HG02973 (cell line): ENCODE measurements around the gene ALKAL2.

Experiments used
- ATAC-seq: cut with Tn5 transposase; IDR thresholded peaks from one replicate; pipeline ENCODE4 v1.9.1; 2021; ENCODE audit warnings: moderate library complexity; ENCODE audit not compliant: unreplicated experiment

The ALKAL2 gene

GRCh38 chr2:290090-290722 is 2.3 kb upstream of the ALKAL2 start:
- no peak for ATAC-seq

GRCh38 chr2:289362-290089 is 1.6 kb upstream of the ALKAL2 start:
- no peak for ATAC-seq

- ATAC-seq, result no peak
Measured at GRCh38 chr2:288758-289361, 969 bp upstream of the ALKAL2 start.

- ATAC-seq, result no peak
Measured at GRCh38 chr2:287471-287885, 413 bp downstream of the ALKAL2 start.

- no peak for ATAC-seq
Measured at GRCh38 chr2:286774-287392, 1.0 kb downstream of the ALKAL2 start.

GRCh38 chr2:286035-286434 is 1.9 kb downstream of the ALKAL2 start:
- ATAC-seq, result no peak

- ATAC-seq, result no peak
Measured at GRCh38 chr2:285531-285930, 2.4 kb downstream of the ALKAL2 start.

- no peak for ATAC-seq
Measured at GRCh38 chr2:284896-285492, 2.9 kb downstream of the ALKAL2 start.

GRCh38 chr2:283996-284794 is 3.7 kb downstream of the ALKAL2 start:
- no peak for ATAC-seq

GRCh38 chr2:282371-283263 is 5.3 kb downstream of the ALKAL2 start:
- ATAC-seq, result no peak

GRCh38 chr2:281381-281780 is 6.5 kb downstream of the ALKAL2 start:
- ATAC-seq, result no peak

- no peak for ATAC-seq
Measured at GRCh38 chr2:280650-281110, 7.2 kb downstream of the ALKAL2 start.

- ATAC-seq, result no peak
Measured at GRCh38 chr2:279956-280649, 7.8 kb downstream of the ALKAL2 start.

GRCh38 chr2:279366-279765 is 8.5 kb downstream of the ALKAL2 start:
- ATAC-seq, result no peak

- ATAC-seq, result no peak
Measured at GRCh38 chr2:278927-279320, 9.0 kb downstream of the ALKAL2 start.

- no peak for ATAC-seq
Measured at GRCh38 chr2:278312-278926, 9.5 kb downstream of the ALKAL2 start.

GRCh38 chr2:275466-275865 is 12.4 kb downstream of the ALKAL2 start:
- peak; percentile 97 for ATAC-seq

GRCh38 chr2:274503-274902 is 13.4 kb downstream of the ALKAL2 start:
- ATAC-seq, result no peak

GRCh38 chr2:273333-273732 is 14.6 kb downstream of the ALKAL2 start:
- ATAC-seq, result no peak
